ENCODE measurements around the gene RHOH.

DNA sequence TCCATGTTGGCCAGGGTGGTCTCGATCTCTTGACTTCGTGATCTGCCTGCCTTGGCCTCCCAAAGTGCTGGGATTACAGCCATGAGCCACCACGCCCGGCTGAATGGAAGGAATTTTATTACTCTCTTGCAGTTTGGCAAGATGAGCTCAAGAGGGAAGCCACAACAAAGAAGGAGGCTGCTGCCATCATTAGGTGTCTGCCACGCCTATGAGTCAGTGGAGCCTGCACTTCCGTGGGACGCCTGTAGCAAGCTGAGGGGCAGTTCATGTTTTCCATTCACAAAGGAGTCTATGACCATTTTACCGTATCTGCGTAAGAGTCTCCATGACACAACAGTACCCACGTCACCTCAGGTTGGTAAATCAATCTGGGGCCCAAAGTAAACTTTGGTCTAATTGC lies 87.1 kb downstream of the RHOH start:
- TF ChIP-seq, protein P1, sequence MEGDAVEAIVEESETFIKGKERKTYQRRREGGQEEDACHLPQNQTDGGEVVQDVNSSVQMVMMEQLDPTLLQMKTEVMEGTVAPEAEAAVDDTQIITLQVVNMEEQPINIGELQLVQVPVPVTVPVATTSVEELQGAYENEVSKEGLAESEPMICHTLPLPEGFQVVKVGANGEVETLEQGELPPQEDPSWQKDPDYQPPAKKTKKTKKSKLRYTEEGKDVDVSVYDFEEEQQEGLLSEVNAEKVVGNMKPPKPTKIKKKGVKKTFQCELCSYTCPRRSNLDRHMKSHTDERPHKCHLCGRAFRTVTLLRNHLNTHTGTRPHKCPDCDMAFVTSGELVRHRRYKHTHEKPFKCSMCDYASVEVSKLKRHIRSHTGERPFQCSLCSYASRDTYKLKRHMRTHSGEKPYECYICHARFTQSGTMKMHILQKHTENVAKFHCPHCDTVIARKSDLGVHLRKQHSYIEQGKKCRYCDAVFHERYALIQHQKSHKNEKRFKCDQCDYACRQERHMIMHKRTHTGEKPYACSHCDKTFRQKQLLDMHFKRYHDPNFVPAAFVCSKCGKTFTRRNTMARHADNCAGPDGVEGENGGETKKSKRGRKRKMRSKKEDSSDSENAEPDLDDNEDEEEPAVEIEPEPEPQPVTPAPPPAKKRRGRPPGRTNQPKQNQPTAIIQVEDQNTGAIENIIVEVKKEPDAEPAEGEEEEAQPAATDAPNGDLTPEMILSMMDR (IDR thresholded peaks at IDR 0.05) = no peak
- no peak for TF ChIP-seq POLR2A (IDR thresholded peaks at IDR 0.05)
- TF ChIP-seq POLR2AphosphoS5 (IDR thresholded peaks at IDR 0.05) = no peak

Measured in suprapubic skin (tissue), 4 donors.